ENCODE results near the gene UBA7.

DNA sequence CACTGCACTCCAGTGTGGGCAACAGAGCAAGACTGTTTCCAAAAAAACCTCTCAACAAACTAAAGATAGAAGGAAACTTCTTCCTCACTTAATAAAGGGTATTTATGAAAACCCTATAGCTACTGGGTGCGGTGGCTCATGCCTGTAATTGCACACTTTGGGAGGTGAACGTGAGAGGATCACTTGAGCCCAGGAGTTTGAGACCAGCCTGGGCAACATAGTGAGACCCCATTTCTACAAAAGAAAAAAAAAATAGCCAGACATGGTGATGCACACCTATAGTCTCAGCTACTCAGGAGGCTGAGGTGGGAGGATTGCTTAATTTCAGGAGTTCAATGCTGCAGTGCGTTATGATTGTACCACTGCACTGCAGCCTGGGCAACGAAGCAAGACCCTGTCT lies 49.8 kb downstream of the UBA7 start:
- TF ChIP-seq, protein P1, sequence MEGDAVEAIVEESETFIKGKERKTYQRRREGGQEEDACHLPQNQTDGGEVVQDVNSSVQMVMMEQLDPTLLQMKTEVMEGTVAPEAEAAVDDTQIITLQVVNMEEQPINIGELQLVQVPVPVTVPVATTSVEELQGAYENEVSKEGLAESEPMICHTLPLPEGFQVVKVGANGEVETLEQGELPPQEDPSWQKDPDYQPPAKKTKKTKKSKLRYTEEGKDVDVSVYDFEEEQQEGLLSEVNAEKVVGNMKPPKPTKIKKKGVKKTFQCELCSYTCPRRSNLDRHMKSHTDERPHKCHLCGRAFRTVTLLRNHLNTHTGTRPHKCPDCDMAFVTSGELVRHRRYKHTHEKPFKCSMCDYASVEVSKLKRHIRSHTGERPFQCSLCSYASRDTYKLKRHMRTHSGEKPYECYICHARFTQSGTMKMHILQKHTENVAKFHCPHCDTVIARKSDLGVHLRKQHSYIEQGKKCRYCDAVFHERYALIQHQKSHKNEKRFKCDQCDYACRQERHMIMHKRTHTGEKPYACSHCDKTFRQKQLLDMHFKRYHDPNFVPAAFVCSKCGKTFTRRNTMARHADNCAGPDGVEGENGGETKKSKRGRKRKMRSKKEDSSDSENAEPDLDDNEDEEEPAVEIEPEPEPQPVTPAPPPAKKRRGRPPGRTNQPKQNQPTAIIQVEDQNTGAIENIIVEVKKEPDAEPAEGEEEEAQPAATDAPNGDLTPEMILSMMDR (IDR thresholded peaks at IDR 0.05) = no peak
- TF ChIP-seq POLR2A (IDR thresholded peaks at IDR 0.05) = no peak
